ENCODE data around the gene CACNA1G. TPM values are rescaled to one million over a fixed set of nuclear protein-coding genes. Genes with fewer than 3 reads are reported as not detected.

CACNA1G gene
- total RNA-seq, 1 experiment from 2014 or later: 13.0 TPM

GRCh38 chr17:50672831-50673551 lies 112.5 kb downstream of the CACNA1G start:
- in situ Hi-C loops (cut with HindIII; ENCODE audit: low sequenced_read_pairs): no loop called here
- DNase-seq (ENCODE audit: low spot score): peak; percentile 42

- in situ Hi-C loops (cut with HindIII; ENCODE audit: low sequenced_read_pairs): no loop called here
- DNase-seq (ENCODE audit: low spot score): peak; percentile 49
Measured at GRCh38 chr17:50675190-50675589, 114.7 kb downstream of the CACNA1G start.

GRCh38 chr17:50675627-50676026 lies 115.1 kb downstream of the CACNA1G start:
- in situ Hi-C loops (cut with HindIII; ENCODE audit: low sequenced_read_pairs): no loop called here
- peak; percentile 98 for DNase-seq (ENCODE audit: low spot score)

- in situ Hi-C loops (cut with HindIII; ENCODE audit: low sequenced_read_pairs): no loop called here
- no peak for DNase-seq (ENCODE audit: low spot score)
Measured at GRCh38 chr17:50676065-50676975, 115.8 kb downstream of the CACNA1G start.

Other genes with a start within 250 kb of the CACNA1G start
- 31.5 and 33.5 TPM in 2 replicates for gene XYLT2, start 214.6 kb upstream of the CACNA1G start, total RNA-seq (2014; rRNA removed; shearing (Covaris generic))
- 69.9 and 84.5 TPM in 2 replicates for gene MRPL27, start 187.5 kb upstream of the CACNA1G start, total RNA-seq (2014; rRNA removed; shearing (Covaris generic))
- 6.6 and 21.6 TPM in 2 replicates for gene EME1, start 187.5 kb upstream of the CACNA1G start, total RNA-seq (2014; rRNA removed; shearing (Covaris generic))
- 150 and 182 TPM in 2 replicates for gene LRRC59, start 163.2 kb upstream of the CACNA1G start, total RNA-seq (2014; rRNA removed; shearing (Covaris generic))
- 58.8 and 69.4 TPM in 2 replicates for gene ACSF2, start 134.5 kb upstream of the CACNA1G start, total RNA-seq (2014; rRNA removed; shearing (Covaris generic))
- not detected in 2 replicates for gene CHAD, start 91.8 kb upstream of the CACNA1G start, total RNA-seq (2014; rRNA removed; shearing (Covaris generic))
- gene RSAD1, start 81.9 kb upstream of the CACNA1G start, total RNA-seq (2014; rRNA removed; shearing (Covaris generic)): 31.9 and 34.5 TPM in 2 replicates
- gene MYCBPAP, start 52.3 kb upstream of the CACNA1G start, total RNA-seq (2014; rRNA removed; shearing (Covaris generic)): 0.58 and 1.7 TPM in 2 replicates
- 2.3 and 2.8 TPM in 2 replicates for gene EPN3, start 28.0 kb upstream of the CACNA1G start, total RNA-seq (2014; rRNA removed; shearing (Covaris generic))
- gene SPATA20, start 13.5 kb upstream of the CACNA1G start, total RNA-seq (2014; rRNA removed; shearing (Covaris generic)): 39.4 and 59.1 TPM in 2 replicates
- gene ABCC3, start 74.2 kb downstream of the CACNA1G start, total RNA-seq (2014; rRNA removed; shearing (Covaris generic)): not detected in 2 replicates
- gene ANKRD40, start 147.2 kb downstream of the CACNA1G start, total RNA-seq (2014; rRNA removed; shearing (Covaris generic)): 32.1 and 49.0 TPM in 2 replicates
- 15.0 and 26.3 TPM in 2 replicates for gene LUC7L3, start 158.9 kb downstream of the CACNA1G start, total RNA-seq (2014; rRNA removed; shearing (Covaris generic))
- gene ANKRD40CL, start 206.8 kb downstream of the CACNA1G start, total RNA-seq (2014; rRNA removed; shearing (Covaris generic)): not detected in 2 replicates